DND-41 (cell line): ENCODE results near the gene LETM1.

Source experiments
- ATAC-seq: fragments of 200-7000 bp; cut with Tn5 transposase; 3 replicates; pipeline ENCODE4 v1.9.1; 2021; ENCODE audit warnings: low read depth; ENCODE audit not compliant: insufficient read depth
- DNase-seq: peaks from one replicate; pipeline ENCODE4 v3.0.0-alpha.2; 2020
- H2AFZ ChIP-seq: 2 replicates; pipeline ENCODE4 v1.6.0; 2012; ENCODE audit warnings: low read depth, low read length
- H3K27ac ChIP-seq: 2 replicates; pipeline ENCODE4 v1.5.1; 2012; ENCODE audit warnings: low read length, inconsistent platforms
- H3K27me3 ChIP-seq: fragments of 200-600 bp; sonication (generic); 2 replicates; pipeline ENCODE4 v1.6.0; 2012; ENCODE audit warnings: low read length, mild to moderate bottlenecking, inconsistent platforms; ENCODE audit not compliant: insufficient read depth, poor library complexity
- H3K36me3 ChIP-seq: 2 replicates; pipeline ENCODE4 v1.5.1; 2012; ENCODE audit warnings: low read length, inconsistent platforms; ENCODE audit not compliant: insufficient read depth
- H3K4me1 ChIP-seq: 2 replicates; pipeline ENCODE4 v1.5.1; 2012; ENCODE audit warnings: mild to moderate bottlenecking, low read length; ENCODE audit not compliant: insufficient read depth
- H3K4me2 ChIP-seq: 2 replicates; pipeline ENCODE4 v1.6.0; 2012; ENCODE audit warnings: mild to moderate bottlenecking, moderate library complexity, low read length, inconsistent platforms; ENCODE audit not compliant: insufficient read depth
- H3K4me3 ChIP-seq, 2 experiments: fragments of 200-600 bp in 1 of 2; shearing (Covaris generic) in 1 of 2; 2 replicates each; pipeline ENCODE4 v1.5.1; 2012 to 2016; ENCODE audit warnings: inconsistent platforms in 2 of 2, low read length in 2 of 2, mild to moderate bottlenecking in 2 of 2, low read depth in 1 of 2, moderate library complexity in 1 of 2
- H3K79me2 ChIP-seq: 2 replicates; pipeline ENCODE4 v1.6.0; 2012; ENCODE audit warnings: low read length, inconsistent platforms; ENCODE audit not compliant: insufficient read depth
- H3K9ac ChIP-seq: 2 replicates; pipeline ENCODE4 v1.6.0; 2012; ENCODE audit warnings: low read depth, mild to moderate bottlenecking, inconsistent platforms, low read length, moderate library complexity
- H3K9me3 ChIP-seq: 2 replicates; pipeline ENCODE4 v1.5.1; 2012; ENCODE audit warnings: low read length, moderate library complexity, mild to moderate bottlenecking, inconsistent platforms; ENCODE audit not compliant: insufficient read depth, severe bottlenecking
- H4K20me1 ChIP-seq: 2 replicates; pipeline ENCODE4 v1.6.0; 2012; ENCODE audit warnings: low read length; ENCODE audit not compliant: insufficient read depth
- CTCF ChIP-seq: IDR thresholded peaks from 2 replicates; pipeline ENCODE4 v1.5.1; 2012; ENCODE audit warnings: borderline replicate concordance, low read length, moderate library complexity, mild to moderate bottlenecking; ENCODE audit not compliant: poor library complexity, severe bottlenecking; ENCODE audit errors: extremely low read depth
- EZH2 ChIP-seq: IDR thresholded peaks from 3 replicates; pipeline ENCODE4 v1.6.1; 2012; ENCODE audit warnings: borderline replicate concordance, low read depth, mild to moderate bottlenecking, moderate library complexity, low read length, inconsistent platforms; ENCODE audit not compliant: severe bottlenecking

LETM1 gene

GRCh38 chr4:1899149-1900086 lies 43.5 kb upstream of the LETM1 start:
- DNase-seq, result peak; percentile 68
- Histone ChIP-seq H3K4me3 (no peak overlapping the region), H3K27me3 (no peaks in the 10 kb centered on the region), H3K36me3 (peaks cover 88% of the 10 kb centered on the region), H3K9ac (no peak overlapping the region), H3K4me1 (peaks cover 8% of the 10 kb centered on the region; the same call in 1 of the 2 replicates), H2AFZ (no peak overlapping the region), H3K9me3 (no peaks in the 10 kb centered on the region), H3K4me2 (no peak overlapping the region), H4K20me1 (peaks cover 93% of the 10 kb centered on the region), H3K79me2 (peaks cover 98% of the 10 kb centered on the region), H3K27ac (peak overlapping the region; percentile 30; the same call in 1 of the 2 replicates)
- no peak for TF ChIP-seq EZH2
- peak; percentile 84 for TF ChIP-seq CTCF
- peak; percentile 88 for ATAC-seq

GRCh38 chr4:1898681-1899080 lies 42.7 kb upstream of the LETM1 start:
- ATAC-seq, result no peak
- Histone ChIP-seq H2AFZ (no peak overlapping the region), H4K20me1 (peaks cover 95% of the 10 kb centered on the region), H3K36me3 (peaks cover 88% of the 10 kb centered on the region), H3K4me3 (no peak overlapping the region), H3K9me3 (no peaks in the 10 kb centered on the region), H3K27ac (no peak overlapping the region), H3K4me2 (no peak overlapping the region), H3K9ac (no peak overlapping the region), H3K4me1 (peaks cover 8% of the 10 kb centered on the region; the same call in 1 of the 2 replicates), H3K27me3 (no peaks in the 10 kb centered on the region), H3K79me2 (peaks cover 99% of the 10 kb centered on the region)
- TF ChIP-seq CTCF (no peak), EZH2 (no peak)
- no peak for DNase-seq

GRCh38 chr4:1898007-1898406 lies 42.1 kb upstream of the LETM1 start:
- TF ChIP-seq EZH2, result no peak

GRCh38 chr4:1896658-1896991 lies 40.7 kb upstream of the LETM1 start:
- Histone ChIP-seq H3K9me3 (no peaks in the 10 kb centered on the region), H3K36me3 (peaks cover 90% of the 10 kb centered on the region), H3K27me3 (no peaks in the 10 kb centered on the region), H4K20me1 (peaks cover 97% of the 10 kb centered on the region), H3K4me2 (no peak overlapping the region), H3K4me3 (no peak overlapping the region), H3K27ac (no peak overlapping the region), H2AFZ (no peak overlapping the region), H3K9ac (no peak overlapping the region), H3K79me2 (peaks cover 100% of the 10 kb centered on the region), H3K4me1 (peaks cover 8% of the 10 kb centered on the region; the same call in 1 of the 2 replicates)
- DNase-seq, result no peak
- TF ChIP-seq CTCF (no peak), EZH2 (no peak)
- no peak for ATAC-seq

More at GRCh38 chr4:1898007-1898406, 42.1 kb upstream of the LETM1 start:
- H2AFZ ChIP-seq, result no peak overlapping the region
- H4K20me1 ChIP-seq, result peaks cover 96% of the 10 kb centered on the region
- H3K4me2 ChIP-seq, result no peak overlapping the region
- DNase-seq (no peak), ATAC-seq (no peak)
- no peak overlapping the region for H3K9ac ChIP-seq
- peaks cover 100% of the 10 kb centered on the region for H3K79me2 ChIP-seq
- peaks cover 8% of the 10 kb centered on the region; the same call in 1 of the 2 replicates for H3K4me1 ChIP-seq
- H3K9me3 ChIP-seq, result no peaks in the 10 kb centered on the region
- no peak overlapping the region for H3K4me3 ChIP-seq
- no peak overlapping the region for H3K27ac ChIP-seq
- H3K36me3 ChIP-seq, result peaks cover 89% of the 10 kb centered on the region
- no peaks in the 10 kb centered on the region for H3K27me3 ChIP-seq
